NCI-H748 (cell line): ENCODE results near the gene KRTAP4-16.
"Not testable (repeated sequence)": the region's sequence is repeated elsewhere in the genome, so short reads cannot be mapped to it uniquely, and the experiment has no call there.

ENCODE experiments used
- DNase-seq: peaks from one replicate; lab custom pipeline; 2025; ENCODE audit not compliant: unreplicated experiment; lab: John Stamatoyannopoulos, UW

Gene KRTAP4-16

DNA sequence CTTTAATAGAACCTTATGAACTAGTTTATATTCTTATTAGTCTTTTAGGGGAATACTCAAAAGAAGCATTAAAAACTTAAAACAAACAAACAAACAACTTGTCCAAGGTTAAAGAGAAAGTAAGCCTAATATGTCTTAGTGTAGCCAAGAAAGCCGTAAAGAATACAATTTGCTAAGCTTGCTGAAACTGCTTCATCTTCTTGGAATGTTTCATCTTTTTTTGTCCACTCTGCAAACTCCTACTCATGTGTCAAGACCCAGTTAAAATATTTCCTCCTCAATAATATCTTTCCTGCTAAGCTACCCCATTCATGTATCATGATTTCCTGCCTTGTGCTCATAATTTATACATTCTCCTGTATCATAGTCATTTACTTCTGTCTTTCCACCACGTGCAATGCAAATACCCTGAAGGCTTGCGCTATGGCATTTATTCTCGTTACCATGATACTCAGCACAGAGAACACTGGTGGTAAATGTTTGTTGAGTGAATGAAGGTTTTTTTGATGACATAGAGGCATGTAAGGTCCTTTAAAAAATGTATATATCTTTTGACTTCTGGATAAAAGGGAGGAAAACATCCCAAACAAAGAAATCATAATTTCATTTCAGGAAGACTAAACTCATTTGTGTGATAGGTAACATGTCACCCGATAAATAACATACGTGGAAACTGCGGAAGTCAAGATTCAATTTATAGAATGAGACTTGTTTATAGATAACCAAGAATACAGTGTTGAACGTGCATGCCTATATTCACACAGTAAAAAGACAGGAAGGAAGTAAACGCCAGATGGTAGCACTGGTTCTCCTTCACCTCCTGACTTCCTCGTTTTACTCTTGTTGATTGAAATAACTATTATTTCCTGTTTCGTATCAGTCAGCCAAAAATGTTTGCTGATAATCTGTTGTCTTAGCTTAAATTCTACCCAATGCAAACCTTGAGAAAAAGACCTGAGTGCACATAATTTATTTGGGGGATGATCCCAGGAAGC lies 18.0 kb upstream of the KRTAP4-16 start:
- DNase-seq, result not testable (repeated sequence)

DNA sequence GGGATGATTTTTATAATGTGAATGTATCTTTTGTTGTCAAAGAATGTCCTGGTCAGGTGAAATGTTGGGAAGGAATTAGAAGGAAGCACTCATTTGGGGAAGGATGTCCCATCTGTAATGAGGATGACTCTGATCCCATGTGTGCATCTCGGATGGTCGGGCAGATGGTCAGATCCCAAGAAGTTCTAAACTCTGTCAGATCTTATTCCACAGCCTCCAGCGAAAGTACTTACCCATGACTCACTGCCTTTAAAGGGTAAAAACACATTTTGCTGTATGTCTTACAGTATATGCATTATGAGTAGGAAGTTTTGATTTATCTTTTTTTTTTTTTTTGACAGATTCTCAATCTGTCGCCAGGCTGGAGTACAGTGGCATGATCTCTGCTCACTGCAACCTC lies 16.7 kb upstream of the KRTAP4-16 start:
- DNase-seq, result no peak

DNA sequence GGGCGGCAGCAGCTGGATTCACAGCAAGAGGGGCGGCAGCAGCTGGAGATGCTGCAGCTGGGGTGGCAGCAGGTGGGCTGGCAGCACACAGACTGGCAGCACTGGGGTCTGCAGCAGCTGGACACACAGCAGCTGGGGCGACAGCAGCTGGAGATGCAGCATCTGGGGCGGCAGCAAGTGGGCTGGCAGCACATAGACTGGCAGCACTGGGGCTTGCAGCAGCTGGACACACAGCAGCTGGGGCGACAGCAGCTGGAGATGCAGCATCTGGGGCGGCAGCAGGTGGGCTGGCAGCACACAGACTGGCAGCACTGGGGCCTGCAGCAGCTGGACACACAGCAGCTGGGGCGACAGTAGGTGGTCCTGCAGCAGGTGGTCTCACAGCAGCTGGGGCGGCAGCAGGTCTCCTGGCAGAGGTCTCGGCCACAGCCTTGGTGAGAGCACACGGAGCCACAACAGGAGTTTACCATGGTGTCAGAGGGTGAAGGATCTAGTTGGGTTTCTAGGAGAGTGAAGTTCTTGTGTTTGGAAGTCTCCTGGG lies 15.9 kb upstream of the KRTAP4-16 start, which contains the start of gene KRTAP4-11:
Gene KRTAP4-11, minus strand, starts transcription at position 528 of the 541 bp plus-strand sequence. Its CDS starts 58 bp downstream, at position 470.
- DNase-seq, result not testable (repeated sequence)

DNA sequence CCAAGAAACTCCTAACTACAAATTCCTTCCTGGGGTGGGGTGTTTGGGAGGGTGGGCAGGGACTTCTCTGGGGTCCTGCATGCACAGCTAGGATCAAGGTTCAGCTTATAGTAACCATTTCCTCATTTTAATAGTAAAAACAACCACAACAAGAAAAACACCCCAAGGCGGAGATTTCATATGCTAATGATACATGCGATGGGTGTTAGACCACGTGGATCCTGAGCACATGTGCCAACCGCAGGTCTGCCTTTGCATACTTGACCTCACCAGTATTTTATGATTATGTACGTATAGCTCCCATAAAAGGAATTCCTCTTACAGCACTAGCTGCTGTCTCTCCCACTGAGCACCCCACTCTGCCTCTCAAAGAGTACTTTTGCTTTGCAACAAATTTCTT lies 14.3 kb upstream of the KRTAP4-16 start:
- no peak for DNase-seq

DNA sequence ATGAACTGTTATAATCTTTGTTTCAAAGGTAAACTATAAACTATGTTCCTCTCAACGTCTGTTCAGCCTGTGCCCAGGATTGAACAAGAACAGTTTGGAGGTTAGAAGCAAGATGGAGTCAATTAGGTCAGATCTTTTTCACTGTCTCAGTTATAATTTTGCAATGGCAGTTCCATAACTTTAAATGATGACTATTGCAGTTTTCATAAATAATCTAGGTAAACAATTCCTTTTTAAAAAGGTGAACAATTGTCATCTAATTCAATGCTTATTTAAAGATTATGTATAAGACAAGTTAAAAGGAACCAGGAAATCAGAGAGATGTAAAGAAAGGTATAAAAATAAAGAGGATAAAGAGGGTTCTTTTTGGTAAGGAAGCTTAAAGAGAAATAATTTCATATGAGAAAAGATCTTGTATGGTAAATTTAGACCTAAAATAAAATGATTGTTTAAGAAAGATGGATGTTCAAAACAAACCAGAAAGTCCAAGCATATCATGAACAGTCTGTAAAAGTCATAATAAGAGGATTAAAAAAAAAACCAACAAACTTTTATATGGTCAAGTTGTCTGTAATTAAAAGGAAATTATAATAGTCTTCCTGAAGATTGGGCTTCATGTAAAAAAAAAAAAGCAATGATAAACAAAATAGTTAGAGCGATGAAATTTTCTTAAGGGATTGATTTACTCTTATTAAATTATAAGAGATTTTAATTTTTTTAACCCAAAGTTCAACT lies 9.3 kb upstream of the KRTAP4-16 start:
- DNase-seq, result no peak

DNA sequence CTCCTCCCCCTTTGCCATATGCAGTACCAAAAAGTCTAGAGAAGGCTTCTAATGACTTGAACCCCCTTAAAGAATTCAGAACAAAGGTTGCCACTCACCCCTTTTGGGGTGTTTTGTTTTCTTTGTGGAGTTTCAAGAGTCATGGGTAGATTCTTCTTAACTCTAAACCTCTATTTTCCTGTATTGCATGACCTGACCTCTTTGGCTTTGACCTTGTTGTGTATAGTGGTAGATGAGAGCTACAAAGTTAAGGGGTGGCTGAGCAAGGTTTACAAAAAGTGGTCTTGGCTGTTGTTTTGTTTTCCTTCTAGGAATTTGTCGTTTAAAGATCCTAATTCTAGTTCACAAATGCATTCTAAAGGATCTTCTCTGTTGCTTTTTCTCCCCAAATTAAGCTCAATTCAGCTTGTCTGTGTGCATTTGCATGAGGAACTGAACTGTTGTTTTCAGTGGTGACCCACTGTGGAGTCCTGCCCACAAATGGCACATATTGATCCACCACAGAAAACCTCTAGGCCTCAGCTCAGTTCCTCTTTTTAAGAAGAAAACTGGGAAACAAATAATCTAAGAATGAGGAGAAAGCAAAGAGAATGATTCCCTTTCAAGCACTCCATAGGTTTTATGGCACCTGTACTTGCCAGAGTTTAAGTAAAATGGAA lies 6.8 kb upstream of the KRTAP4-16 start:
- not testable (repeated sequence) for DNase-seq

DNA sequence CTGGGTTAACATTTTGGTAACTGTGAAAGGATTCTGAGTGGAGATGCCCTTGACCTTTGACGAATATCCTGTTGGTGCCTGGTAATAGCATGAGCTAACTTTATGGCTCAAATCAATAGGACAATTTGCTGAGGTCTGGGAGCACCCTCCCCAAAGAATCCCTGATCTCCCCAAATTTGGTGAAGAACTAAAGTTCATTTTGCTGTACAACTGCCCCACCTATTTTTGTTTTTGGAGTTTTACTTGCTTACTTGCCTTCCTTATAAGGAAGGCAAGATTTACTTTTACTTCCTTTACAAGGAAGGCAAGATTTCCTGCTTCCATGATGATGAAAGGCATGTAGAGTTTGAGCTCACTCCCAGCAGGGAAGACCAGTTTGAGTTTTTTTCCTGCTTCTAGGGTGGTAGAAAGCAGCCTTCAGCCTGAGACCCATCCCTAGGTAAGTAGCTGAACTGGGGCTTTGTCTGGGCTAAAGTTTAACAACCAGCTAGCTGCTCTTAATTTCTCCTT lies 6.0 kb upstream of the KRTAP4-16 start:
- DNase-seq, result no peak

DNA sequence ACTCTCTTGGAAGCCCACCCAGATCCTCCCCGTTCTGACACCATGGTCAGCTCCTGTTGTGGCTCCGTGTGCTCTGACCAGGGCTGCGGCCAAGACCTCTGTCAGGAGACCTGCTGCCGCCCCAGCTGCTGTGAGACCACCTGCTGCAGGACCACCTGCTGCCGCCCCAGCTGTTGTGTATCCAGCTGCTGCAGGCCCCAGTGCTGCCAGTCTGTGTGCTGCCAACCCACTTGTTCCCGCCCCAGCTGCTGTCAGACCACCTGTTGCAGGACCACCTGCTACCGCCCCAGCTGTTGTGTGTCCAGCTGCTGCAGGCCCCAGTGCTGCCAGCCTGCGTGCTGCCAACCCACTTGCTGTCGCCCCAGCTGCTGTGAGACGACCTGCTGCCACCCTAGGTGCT lies 3.3 kb upstream of the KRTAP4-16 start, which contains the start of gene KRTAP4-9:
Gene KRTAP4-9, plus strand, starts transcription at position 43 of the 400 bp plus-strand sequence. Its CDS starts 0 bp downstream, at position 43.
- peak; percentile 9 for DNase-seq

DNA sequence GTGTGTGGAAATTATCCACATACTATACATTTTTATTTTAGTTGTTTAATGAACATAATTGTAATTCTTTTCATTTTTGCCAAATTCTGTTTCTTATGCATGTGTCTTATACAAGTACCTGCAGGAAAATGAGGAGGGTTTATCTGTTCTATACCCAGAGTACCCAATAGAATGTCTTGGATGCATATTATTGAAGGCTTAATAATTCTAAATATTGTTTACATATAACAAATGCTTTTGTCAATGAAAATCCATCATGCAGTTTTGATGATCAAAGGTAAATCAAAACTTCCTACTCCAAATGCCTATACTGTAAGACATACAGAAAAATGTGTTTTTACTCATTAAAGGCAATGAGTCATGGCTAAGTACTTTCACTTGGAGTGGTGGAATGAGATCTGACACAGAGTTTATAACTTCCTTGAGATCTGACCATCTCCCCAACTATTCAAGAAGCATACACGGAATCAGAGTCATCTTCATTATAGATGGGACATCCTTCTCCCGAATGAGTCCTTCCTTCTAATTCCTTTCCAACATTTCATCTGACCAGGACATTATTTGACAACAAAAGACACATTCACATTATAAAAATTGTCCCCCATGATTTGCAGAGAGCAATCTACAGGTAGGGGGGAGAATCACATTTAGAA lies 2.5 kb upstream of the KRTAP4-16 start:
- DNase-seq, result not testable (repeated sequence)

DNA sequence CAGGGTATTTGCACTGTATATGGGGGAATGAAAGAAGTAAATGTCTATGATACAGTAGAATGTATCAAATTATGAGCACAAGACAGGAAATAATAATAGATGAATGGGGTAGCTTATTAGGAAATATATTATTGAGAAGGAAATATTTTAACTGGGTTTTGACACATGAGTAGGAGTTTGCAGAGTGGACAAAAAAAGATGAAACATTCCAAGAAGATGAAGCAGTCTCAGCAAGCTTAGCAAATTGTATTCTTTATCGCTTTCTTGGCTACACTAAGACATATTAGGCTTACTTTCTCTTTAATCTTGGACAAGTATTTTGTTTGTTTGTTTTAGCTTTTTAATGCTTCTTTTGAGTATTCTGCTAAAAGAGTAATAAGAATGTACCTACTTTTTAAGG lies 1.9 kb upstream of the KRTAP4-16 start:
- no peak for DNase-seq

DNA sequence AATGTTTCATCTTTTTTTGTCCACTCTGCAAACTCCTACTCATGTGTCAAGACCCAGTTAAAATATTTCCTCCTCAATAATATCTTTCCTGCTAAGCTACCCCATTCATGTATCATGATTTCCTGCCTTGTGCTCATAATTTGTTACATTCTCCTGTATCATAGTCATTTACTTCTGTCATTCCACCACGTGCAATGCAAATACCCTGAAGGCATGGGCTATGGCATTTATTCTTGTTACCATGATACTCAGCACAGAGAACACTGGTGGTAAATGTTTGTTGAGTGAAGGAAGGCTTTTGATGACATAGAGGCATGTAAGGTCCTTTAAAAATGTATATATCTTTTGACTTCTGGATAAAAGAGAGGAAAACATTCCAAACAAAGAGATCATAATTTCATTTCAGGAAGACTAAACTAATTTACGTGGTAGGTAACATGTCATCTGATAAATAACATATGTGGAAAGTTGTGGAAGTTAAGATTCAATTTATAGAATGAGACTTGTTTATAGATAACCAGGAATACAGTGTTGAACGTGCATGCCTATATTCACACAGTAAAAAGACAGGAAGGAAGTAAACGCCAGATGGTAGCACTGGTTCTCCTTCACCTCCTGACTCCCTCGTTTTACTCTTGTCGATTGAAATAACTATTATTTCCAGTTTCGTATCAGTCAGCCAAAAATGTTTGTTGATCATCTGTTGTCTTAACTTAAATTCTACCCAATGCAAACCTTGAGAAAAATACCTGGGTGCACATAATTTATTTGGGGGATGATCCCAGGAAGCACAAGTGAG lies 2.1 kb downstream of the KRTAP4-16 start:
- DNase-seq, result not testable (repeated sequence)

DNA sequence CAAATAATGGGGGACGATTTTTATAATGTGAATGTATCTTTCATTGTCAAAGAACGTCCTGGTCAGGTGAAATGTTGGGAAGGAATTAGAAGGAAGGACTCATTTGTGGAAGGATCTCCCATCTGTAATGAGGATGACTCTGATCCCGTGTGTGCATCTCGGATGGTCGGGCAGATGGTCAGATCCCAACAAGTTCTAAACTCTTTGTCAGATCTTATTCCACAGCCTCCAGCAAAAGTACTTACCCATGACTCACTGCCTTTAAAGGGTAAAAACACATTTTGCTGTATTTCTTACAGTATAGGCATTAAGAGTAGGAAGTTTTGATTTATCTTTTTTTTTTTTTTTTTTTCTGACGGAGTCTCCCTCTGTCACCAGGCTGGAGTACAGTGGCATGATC lies 3.5 kb downstream of the KRTAP4-16 start:
- no peak for DNase-seq

DNA sequence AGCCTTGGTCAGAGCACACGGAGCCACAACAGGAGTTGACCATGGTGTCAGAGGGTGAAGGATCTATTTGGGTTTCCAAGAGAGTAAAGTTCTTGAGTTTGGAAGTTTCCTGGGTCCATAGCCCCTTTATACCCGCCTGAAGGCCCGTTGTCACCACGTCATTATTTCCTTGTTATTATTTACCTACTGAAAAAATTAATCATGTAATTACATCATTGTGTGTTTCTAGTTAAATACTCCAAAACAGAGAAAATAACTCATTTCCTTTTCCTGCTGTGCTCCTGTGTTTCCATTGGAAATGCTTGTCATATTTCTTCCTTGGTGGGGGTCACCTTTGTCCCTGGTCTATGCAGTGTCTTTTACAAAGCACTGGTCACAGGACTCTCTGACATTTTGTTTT lies 4.0 kb downstream of the KRTAP4-16 start, which contains the start of gene KRTAP4-8:
Gene KRTAP4-8, minus strand, starts transcription at position 101 of the 400 bp plus-strand sequence. Its CDS starts 58 bp downstream, at position 43.
- no peak for DNase-seq

DNA sequence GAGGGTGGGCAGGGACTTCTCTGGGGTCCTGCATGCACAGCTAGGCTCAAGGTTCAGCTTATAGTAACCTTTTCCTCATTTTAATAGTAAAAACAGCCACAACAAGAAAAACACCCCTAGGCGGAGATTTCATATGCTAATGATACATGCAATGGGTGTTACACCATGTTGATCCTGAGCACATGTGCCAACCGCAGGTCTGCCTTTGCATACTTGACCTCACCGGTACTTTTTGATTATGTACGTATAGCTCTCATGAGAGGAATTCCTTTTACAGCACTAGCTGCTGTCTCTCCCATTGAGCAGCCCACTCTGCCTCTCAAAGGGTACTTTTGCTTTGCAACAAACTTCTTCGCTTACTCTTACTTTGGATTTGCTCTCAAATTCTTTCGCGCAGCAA lies 6.0 kb downstream of the KRTAP4-16 start:
- no peak for DNase-seq

DNA sequence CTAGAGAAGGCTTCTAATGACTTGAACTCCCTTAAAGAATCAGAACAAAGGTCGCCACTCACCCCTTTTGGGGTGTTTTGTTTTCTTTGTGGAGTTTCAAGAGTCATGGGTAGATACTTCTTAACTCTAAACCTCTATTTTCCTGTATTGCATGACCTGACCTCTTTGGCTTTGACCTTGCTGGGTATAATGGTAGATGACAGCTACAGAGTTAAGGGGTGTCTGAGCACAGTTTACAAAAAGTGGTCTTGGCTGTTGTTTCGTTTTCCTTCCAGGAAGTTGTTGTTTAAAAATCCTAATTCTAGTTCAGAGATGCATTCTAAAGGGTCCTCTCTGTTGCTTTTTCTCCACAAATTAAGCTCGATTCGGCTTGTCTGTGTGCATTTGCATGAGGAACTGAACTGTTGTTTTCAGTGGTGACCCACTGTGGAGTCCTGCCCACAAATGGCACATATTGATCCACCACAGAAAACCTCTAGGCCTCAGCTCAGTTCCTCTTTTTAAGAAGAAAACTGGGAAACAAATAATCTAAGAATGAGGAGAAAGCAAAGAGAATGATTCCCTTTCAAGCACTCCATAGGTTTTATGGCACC lies 13.2 kb downstream of the KRTAP4-16 start:
- DNase-seq, result not testable (repeated sequence)

DNA sequence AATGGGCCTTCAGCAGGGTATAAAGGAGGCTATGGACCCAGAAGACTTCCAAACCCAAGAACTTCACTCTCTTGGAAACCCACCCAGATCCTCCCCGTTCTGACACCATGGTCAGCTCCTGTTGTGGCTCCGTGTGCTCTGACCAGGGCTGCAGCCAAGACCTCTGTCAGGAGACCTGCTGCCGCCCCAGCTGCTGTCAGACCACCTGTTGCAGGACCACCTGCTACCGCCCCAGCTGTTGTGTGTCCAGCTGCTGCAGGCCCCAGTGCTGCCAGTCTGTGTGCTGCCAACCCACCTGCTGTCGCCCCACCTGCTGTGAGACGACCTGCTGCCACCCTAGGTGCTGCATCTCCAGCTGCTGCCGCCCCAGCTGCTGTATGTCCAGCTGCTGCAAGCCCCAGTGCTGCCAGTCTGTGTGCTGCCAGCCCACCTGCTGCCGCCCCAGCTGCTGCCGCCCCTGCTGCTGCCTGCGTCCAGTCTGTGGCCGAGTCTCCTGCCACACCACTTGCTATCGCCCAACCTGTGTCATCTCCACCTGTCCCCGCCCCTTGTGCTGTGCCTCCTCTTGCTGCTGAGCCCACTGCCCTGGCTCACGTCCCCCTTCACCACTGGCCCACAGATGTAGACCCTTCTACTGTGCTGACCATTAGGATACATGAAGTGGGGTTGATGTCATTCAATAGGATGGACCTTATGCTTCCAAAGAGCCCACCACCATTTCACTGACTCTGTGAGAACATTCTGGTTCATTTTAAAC lies 17.7 kb downstream of the KRTAP4-16 start, which contains the start of gene KRTAP4-7:
Gene KRTAP4-7, plus strand, starts transcription at position 51 of the 757 bp plus-strand sequence. Its CDS starts 57 bp downstream, at position 108.
- DNase-seq, result peak; percentile 39

DNA sequence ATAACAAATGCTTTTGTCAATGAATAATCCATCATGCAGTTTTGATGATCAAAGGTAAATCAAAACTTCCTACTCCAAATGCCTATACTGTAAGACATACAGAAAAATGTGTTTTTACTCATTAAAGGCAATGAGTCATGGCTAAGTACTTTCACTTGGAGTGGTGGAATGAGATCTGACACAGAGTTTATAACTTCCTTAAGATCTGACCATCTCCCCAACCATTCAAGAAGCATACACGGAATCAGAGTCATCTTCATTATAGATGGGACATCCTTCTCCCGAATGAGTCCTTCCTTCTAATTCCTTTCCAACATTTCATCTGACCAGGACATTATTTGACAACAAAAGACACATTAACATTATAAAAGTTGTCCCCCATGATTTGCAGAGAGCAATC lies 18.6 kb downstream of the KRTAP4-16 start:
- not testable (repeated sequence) for DNase-seq

DNA sequence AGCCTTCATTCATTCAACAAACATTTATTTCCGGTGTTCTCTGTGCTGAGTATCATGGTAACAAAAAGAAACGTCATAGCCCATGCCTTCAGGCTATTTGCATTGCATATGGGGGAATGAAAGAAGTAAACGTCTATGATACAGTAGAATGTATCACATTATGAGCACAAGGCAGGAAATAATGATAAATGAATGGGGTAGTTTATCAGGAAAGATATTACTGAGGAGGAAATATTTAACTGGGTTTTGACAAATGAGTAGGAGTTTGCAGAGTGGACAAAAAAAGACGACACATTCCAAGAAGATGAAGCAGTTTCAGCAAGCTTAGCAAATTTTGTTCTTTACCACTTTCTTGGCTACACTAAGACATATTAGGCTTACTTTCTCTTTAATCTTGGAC lies 19.4 kb downstream of the KRTAP4-16 start:
- DNase-seq, result peak; percentile 9
